Loucy (cell line): ENCODE measurements around the gene INHBC.

Experiments
- H2AFZ ChIP-seq: fragments of 200-600 bp; sonication (generic); 2 replicates; pipeline ENCODE4 v1.6.0; 2016; ENCODE audit warnings: antibody characterized with exemption, mild to moderate bottlenecking, low read length, moderate library complexity
- H3F3A ChIP-seq: fragments of 200-600 bp; 2 replicates; pipeline ENCODE4 v1.6.0; 2016; ENCODE audit warnings: antibody characterized with exemption, low read depth, mild to moderate bottlenecking
- H3K27me3 ChIP-seq: fragments of 200-600 bp; sonication (generic); 2 replicates; pipeline ENCODE4 v1.6.1; 2014; ENCODE audit warnings: low read length, mild to moderate bottlenecking; ENCODE audit not compliant: insufficient read depth, poor library complexity, severe bottlenecking
- H3K36me3 ChIP-seq: fragments of 200-600 bp; sonication (generic); 2 replicates; pipeline ENCODE4 v1.6.1; 2016; ENCODE audit warnings: low read length; ENCODE audit not compliant: insufficient read depth
- H3K4me1 ChIP-seq: fragments of 200-600 bp; sonication (generic); 2 replicates; pipeline ENCODE4 v1.5.1; 2014; ENCODE audit warnings: low read length, mild to moderate bottlenecking; ENCODE audit not compliant: insufficient read depth, poor library complexity, severe bottlenecking
- H3K4me2 ChIP-seq: fragments of 200-600 bp; sonication (generic); 2 replicates; pipeline ENCODE4 v1.6.0; 2014; ENCODE audit warnings: antibody characterized with exemption, low read length, low read depth, mild to moderate bottlenecking; ENCODE audit not compliant: poor library complexity, severe bottlenecking
- H3K4me3 ChIP-seq: fragments of 200-600 bp; sonication (generic); 2 replicates; pipeline ENCODE4 v1.5.1; 2014; ENCODE audit warnings: low read length, mild to moderate bottlenecking, mixed read lengths; ENCODE audit not compliant: poor library complexity, severe bottlenecking
- H3K79me2 ChIP-seq: fragments of 200-600 bp; sonication (generic); 2 replicates; pipeline ENCODE4 v1.6.1; 2014; ENCODE audit warnings: low read length; ENCODE audit not compliant: insufficient read depth
- H3K9ac ChIP-seq: fragments of 200-600 bp; sonication (generic); 2 replicates; pipeline ENCODE4 v1.6.0; 2014; ENCODE audit warnings: mild to moderate bottlenecking, low read depth, low read length, moderate library complexity; ENCODE audit not compliant: poor library complexity, severe bottlenecking
- H3K9me2 ChIP-seq: fragments of 200-600 bp; sonication (generic); replicated peaks from 2 replicates; pipeline ENCODE4 v1.6.1; 2016; ENCODE audit warnings: low read depth, low read length, mixed read lengths
- H3K9me3 ChIP-seq: fragments of 200-600 bp; sonication (generic); 2 replicates; pipeline ENCODE4 v1.6.1; 2014; ENCODE audit warnings: mild to moderate bottlenecking, antibody characterized with exemption, low read length, low read depth; ENCODE audit not compliant: insufficient read depth
- H4K20me1 ChIP-seq: fragments of 200-600 bp; sonication (generic); 2 replicates; pipeline ENCODE4 v1.6.0; 2014; ENCODE audit warnings: antibody characterized with exemption, low read length, mild to moderate bottlenecking; ENCODE audit not compliant: insufficient read depth, poor library complexity, severe bottlenecking
- EZH2phosphoT487 ChIP-seq: fragments of 200-600 bp; IDR thresholded peaks from 2 replicates; pipeline ENCODE4 v1.6.1; 2018; ENCODE audit warnings: antibody characterized with exemption, mild to moderate bottlenecking, moderate library complexity, borderline replicate concordance
- TF ChIP-seq, protein P1 (sequence below): fragments of 200-600 bp; sonication (generic); conservative IDR thresholded peaks from 2 replicates; pipeline ENCODE4 v1.5.1; 2014; ENCODE audit warnings: mild to moderate bottlenecking, antibody characterized with exemption, low read length

The INHBC gene

DNA sequence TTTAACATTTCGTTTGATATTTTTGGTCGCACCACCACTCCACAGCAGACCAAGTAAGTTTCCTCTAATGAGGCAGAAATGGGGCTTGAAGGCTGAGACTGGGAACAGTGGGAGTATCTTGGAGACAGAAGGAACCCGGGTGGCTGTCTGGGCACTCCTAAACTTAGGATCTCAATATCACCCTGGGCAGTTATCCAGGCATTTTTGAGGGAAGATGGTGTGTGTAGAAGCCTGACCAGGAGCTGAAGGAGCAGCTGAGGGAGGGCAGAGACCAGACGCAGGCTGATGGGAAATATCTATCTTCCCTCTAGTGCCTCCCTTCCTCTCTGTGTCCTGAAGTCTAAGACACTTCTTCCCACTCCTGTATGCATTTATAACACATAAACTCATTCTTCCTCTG, 64.0 kb downstream of the INHBC start:
- Histone ChIP-seq H3K36me3 (peaks cover 52% of the 10 kb centered on the region; the same call in 1 of the 2 replicates), H4K20me1 (peaks cover 4% of the 10 kb centered on the region), H3K27me3 (no peaks in the 10 kb centered on the region), H3K4me2 (no peak overlapping the region), H2AFZ (no peak overlapping the region), H3K4me1 (no peaks in the 10 kb centered on the region), H3K9ac (no peak overlapping the region), H3K4me3 (no peak overlapping the region), H3K9me3 (no peaks in the 10 kb centered on the region), H3K9me2 (no peaks in the 10 kb centered on the region), H3F3A (no peaks in the 10 kb centered on the region), H3K79me2 (no peaks in the 10 kb centered on the region)
- no peak for TF ChIP-seq EZH2phosphoT487
- TF ChIP-seq, protein P1, sequence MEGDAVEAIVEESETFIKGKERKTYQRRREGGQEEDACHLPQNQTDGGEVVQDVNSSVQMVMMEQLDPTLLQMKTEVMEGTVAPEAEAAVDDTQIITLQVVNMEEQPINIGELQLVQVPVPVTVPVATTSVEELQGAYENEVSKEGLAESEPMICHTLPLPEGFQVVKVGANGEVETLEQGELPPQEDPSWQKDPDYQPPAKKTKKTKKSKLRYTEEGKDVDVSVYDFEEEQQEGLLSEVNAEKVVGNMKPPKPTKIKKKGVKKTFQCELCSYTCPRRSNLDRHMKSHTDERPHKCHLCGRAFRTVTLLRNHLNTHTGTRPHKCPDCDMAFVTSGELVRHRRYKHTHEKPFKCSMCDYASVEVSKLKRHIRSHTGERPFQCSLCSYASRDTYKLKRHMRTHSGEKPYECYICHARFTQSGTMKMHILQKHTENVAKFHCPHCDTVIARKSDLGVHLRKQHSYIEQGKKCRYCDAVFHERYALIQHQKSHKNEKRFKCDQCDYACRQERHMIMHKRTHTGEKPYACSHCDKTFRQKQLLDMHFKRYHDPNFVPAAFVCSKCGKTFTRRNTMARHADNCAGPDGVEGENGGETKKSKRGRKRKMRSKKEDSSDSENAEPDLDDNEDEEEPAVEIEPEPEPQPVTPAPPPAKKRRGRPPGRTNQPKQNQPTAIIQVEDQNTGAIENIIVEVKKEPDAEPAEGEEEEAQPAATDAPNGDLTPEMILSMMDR = no peak

DNA sequence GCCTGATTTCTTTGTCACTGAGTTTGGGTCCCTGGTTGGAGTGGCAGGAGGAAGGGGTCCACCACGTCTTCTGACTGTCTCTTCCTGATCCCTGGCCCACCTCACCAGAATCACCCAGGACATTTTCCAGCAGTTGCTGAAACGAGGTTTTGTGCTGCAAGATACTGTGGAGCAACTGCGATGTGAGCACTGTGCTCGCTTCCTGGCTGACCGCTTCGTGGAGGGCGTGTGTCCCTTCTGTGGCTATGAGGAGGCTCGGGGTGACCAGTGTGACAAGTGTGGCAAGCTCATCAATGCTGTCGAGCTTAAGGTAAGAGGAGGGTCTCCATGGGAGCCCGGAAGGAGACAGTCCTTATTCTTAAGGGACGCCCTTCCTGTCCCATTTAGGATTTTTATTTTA, 65.6 kb downstream of the INHBC start:
- Histone ChIP-seq H4K20me1 (peaks cover 4% of the 10 kb centered on the region), H3K36me3 (peaks cover 67% of the 10 kb centered on the region; the same call in 1 of the 2 replicates), H3K4me1 (no peaks in the 10 kb centered on the region), H3K79me2 (no peaks in the 10 kb centered on the region), H3K27me3 (no peaks in the 10 kb centered on the region), H3F3A (no peaks in the 10 kb centered on the region), H2AFZ (no peak overlapping the region), H3K9ac (no peak overlapping the region), H3K4me3 (no peak overlapping the region), H3K9me3 (no peaks in the 10 kb centered on the region), H3K4me2 (no peak overlapping the region), H3K9me2 (no peaks in the 10 kb centered on the region)
- TF ChIP-seq, protein P1 = no peak
- no peak for TF ChIP-seq EZH2phosphoT487
